GM10248 (cell line): ENCODE data around the gene MLLT10.

Experiments used
- CTCF ChIA-PET: fragments of 300-600 bp; sonication (Branson Sonifier 250); formaldehyde crosslinking; extraction: SDS; loops from one replicate; lab custom pipeline; 2021; ENCODE audit warnings: antibody characterized with exemption; lab: Yijun Ruan, JAX
- POLR2A ChIA-PET: fragments of 350-650 bp; sonication (Branson Sonifier 250); formaldehyde crosslinking; extraction: SDS; loops from one replicate; lab custom pipeline; 2020; ENCODE audit warnings: antibody characterized with exemption; lab: Yijun Ruan, JAX
- DNase-seq: peaks from one replicate; pipeline ENCODE4 v3.0.0; 2012; ENCODE audit errors: extremely low spot score
- CTCF ChIP-seq: IDR thresholded peaks from 2 replicates; pipeline ENCODE4 v1.5.1; 2012; ENCODE audit warnings: mild to moderate bottlenecking, low read depth; ENCODE audit errors: extremely low read depth, missing control alignments, control extremely low read depth

The MLLT10 gene

GRCh38 chr10:21505711-21506278, 28.2 kb upstream of the MLLT10 start:
- no peak for DNase-seq
- CTCF ChIA-PET = interaction anchor here (0.9 to 1.1 kb wide), 2 partner anchors 10 to 11 kb away, joined by 3 to 4 read pairs; no protein-coding TSS in a partner anchor
- POLR2A ChIA-PET = no interaction called here
- TF ChIP-seq CTCF = no peak

GRCh38 chr10:21506351-21506750, 27.7 kb upstream of the MLLT10 start:
- ChIA-PET POLR2A (no interaction called here), CTCF (interaction anchor here (0.9 to 1.1 kb wide), 2 partner anchors 10 to 11 kb away, joined by 3 to 4 read pairs; no protein-coding TSS in a partner anchor)
- no peak for DNase-seq
- no peak for TF ChIP-seq CTCF

- POLR2A ChIA-PET = no interaction called here
- no peak for DNase-seq
- no peak for TF ChIP-seq CTCF
- CTCF ChIA-PET = interaction anchor here (1.6 to 2.1 kb wide), 2 partner anchors 12 to 213 kb away, joined by 3 to 6 read pairs; no protein-coding TSS in a partner anchor
These were observed 26.9 kb upstream of the MLLT10 start for GRCh38 chr10:21507150-21507549.

- CTCF ChIA-PET = interaction anchor here (1.0 to 2.1 kb wide), 2 partner anchors 13 to 50 kb away, joined by 3 to 6 read pairs; no protein-coding TSS in a partner anchor
- no peak for DNase-seq
- no peak for TF ChIP-seq CTCF
- POLR2A ChIA-PET = no interaction called here
These were observed 25.2 kb upstream of the MLLT10 start for GRCh38 chr10:21508706-21509331.

GRCh38 chr10:21509341-21510240, 24.4 kb upstream of the MLLT10 start:
- POLR2A ChIA-PET = interaction anchor here (0.6 kb wide), 1 partner anchor 9 kb away, joined by 3 read pairs; no protein-coding TSS in a partner anchor
- no peak for TF ChIP-seq CTCF
- DNase-seq = no peak
- CTCF ChIA-PET = interaction anchor here (1.0 kb wide), 1 partner anchor 50 kb away, joined by 3 read pairs; no protein-coding TSS in a partner anchor

GRCh38 chr10:21510241-21511094, 23.6 kb upstream of the MLLT10 start:
- no peak for DNase-seq
- CTCF ChIA-PET = interaction anchor here (1.0 kb wide), 1 partner anchor 51 kb away, joined by 3 read pairs; no protein-coding TSS in a partner anchor
- TF ChIP-seq CTCF = no peak
- POLR2A ChIA-PET = interaction anchor here (0.6 kb wide), 1 partner anchor 8 kb away, joined by 3 read pairs; no protein-coding TSS in a partner anchor
